ENCODE data around the gene RASSF3.

RASSF3 gene

DNA sequence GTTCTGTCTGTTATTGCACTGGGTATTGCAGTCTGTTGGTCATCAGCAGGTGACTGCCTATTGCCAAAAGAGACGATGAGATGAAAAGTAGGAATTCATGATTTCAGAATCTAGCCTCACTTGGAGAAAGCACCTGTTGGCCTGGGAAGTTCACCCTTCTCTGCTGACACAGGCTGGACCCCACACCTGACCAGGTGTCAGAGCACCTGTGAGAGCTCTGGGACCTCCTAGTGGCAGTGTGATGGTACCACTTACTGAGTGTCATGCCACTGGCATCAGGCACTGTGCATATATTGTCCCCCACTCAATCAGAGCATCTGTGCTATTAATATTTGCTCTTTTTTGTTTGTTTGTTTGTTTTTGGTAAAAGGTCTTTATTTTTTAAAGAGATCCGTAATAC is 68.0 kb downstream of the RASSF3 start:
- 0 out of 2 replicates have a peak overlapping the region, but pooled peaks have one; percentile 9 for H3K27ac ChIP-seq
- no peak for TF ChIP-seq ZFX (IDR thresholded peaks at IDR 0.05; ENCODE audit: borderline replicate concordance)
- TF ChIP-seq, protein P1, sequence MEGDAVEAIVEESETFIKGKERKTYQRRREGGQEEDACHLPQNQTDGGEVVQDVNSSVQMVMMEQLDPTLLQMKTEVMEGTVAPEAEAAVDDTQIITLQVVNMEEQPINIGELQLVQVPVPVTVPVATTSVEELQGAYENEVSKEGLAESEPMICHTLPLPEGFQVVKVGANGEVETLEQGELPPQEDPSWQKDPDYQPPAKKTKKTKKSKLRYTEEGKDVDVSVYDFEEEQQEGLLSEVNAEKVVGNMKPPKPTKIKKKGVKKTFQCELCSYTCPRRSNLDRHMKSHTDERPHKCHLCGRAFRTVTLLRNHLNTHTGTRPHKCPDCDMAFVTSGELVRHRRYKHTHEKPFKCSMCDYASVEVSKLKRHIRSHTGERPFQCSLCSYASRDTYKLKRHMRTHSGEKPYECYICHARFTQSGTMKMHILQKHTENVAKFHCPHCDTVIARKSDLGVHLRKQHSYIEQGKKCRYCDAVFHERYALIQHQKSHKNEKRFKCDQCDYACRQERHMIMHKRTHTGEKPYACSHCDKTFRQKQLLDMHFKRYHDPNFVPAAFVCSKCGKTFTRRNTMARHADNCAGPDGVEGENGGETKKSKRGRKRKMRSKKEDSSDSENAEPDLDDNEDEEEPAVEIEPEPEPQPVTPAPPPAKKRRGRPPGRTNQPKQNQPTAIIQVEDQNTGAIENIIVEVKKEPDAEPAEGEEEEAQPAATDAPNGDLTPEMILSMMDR (IDR thresholded peaks at IDR 0.05) = peak; percentile 66

- H3K27ac ChIP-seq = peak overlapping the region; percentile 55; the same call in 1 of the 2 replicates
- TF ChIP-seq, protein P1 (IDR thresholded peaks at IDR 0.05) = no peak
- no peak for TF ChIP-seq ZFX (IDR thresholded peaks at IDR 0.05; ENCODE audit: borderline replicate concordance)
Measured at GRCh38 chr12:64678835-64679234, 68.5 kb downstream of the RASSF3 start.

GRCh38 chr12:64679487-64680001 is 69.2 kb downstream of the RASSF3 start:
- peak overlapping the region; percentile 55 for H3K27ac ChIP-seq
- no peak for TF ChIP-seq ZFX (IDR thresholded peaks at IDR 0.05; ENCODE audit: borderline replicate concordance)
- TF ChIP-seq, protein P1 (IDR thresholded peaks at IDR 0.05) = no peak

GRCh38 chr12:64680235-64680634 is 69.9 kb downstream of the RASSF3 start:
- TF ChIP-seq, protein P1 (IDR thresholded peaks at IDR 0.05) = no peak
- TF ChIP-seq ZFX (IDR thresholded peaks at IDR 0.05; ENCODE audit: borderline replicate concordance) = no peak
- H3K27ac ChIP-seq = peak overlapping the region; percentile 55

DNA sequence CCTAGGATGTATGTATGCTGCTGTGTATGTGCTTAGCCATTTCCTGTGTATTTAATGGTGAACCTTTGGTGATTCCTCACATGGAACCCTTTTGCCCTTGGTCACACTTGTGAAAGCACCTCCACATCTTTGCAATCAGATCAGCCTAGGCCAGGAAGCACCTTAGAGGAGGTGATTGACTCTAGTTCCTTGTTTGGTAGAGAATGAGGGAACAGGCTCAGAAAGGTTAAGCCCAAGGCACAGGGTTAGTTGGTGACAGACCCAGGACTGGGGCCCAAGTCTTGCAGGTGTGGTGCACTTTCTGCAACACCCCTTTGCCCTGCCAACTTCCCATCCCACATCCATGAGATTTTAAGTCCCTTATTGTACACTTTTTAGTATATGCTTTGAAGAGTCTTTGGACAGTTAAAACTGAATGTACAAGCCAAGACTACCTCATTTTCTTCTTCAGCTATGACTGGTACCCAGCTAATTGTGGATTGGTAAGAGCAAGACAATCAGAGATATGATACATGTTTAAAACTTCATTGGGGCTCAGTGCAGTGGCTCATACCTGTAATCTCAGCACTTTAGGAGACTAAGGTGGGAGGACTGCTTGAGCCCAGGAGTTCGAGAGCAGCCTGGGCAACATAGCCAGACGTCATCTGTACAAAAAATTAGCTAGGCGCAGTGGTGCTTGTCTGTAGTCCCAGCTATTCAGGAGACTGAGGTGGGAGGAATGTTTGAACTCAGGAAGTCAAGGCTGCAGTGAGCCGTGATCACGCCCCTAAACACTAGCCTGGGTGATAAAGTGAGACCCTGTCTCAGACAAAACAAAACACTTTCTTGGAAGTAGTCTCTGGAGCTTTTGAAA is 71.1 kb downstream of the RASSF3 start:
- no peak overlapping the region for H3K27ac ChIP-seq
- TF ChIP-seq ZFX (IDR thresholded peaks at IDR 0.05; ENCODE audit: borderline replicate concordance) = no peak

GRCh38 chr12:64682572-64683277 is 72.4 kb downstream of the RASSF3 start:
- no peak for TF ChIP-seq ZFX (IDR thresholded peaks at IDR 0.05; ENCODE audit: borderline replicate concordance)
- TF ChIP-seq, protein P1 (IDR thresholded peaks at IDR 0.05) = no peak
- no peak overlapping the region for H3K27ac ChIP-seq

GRCh38 chr12:64683816-64684543 is 73.7 kb downstream of the RASSF3 start:
- no peak overlapping the region for H3K27ac ChIP-seq
- TF ChIP-seq ZFX (IDR thresholded peaks at IDR 0.05; ENCODE audit: borderline replicate concordance) = no peak
- TF ChIP-seq, protein P1 (IDR thresholded peaks at IDR 0.05) = no peak
